ENCODE data around the gene HBP1. TPM values are rescaled to one million over a fixed set of nuclear protein-coding genes. Genes with fewer than 3 reads are reported as not detected.

Gene HBP1
- total RNA-seq, 4 donors from 2014 or later, result 111 to 182 (median 154) TPM

DNA sequence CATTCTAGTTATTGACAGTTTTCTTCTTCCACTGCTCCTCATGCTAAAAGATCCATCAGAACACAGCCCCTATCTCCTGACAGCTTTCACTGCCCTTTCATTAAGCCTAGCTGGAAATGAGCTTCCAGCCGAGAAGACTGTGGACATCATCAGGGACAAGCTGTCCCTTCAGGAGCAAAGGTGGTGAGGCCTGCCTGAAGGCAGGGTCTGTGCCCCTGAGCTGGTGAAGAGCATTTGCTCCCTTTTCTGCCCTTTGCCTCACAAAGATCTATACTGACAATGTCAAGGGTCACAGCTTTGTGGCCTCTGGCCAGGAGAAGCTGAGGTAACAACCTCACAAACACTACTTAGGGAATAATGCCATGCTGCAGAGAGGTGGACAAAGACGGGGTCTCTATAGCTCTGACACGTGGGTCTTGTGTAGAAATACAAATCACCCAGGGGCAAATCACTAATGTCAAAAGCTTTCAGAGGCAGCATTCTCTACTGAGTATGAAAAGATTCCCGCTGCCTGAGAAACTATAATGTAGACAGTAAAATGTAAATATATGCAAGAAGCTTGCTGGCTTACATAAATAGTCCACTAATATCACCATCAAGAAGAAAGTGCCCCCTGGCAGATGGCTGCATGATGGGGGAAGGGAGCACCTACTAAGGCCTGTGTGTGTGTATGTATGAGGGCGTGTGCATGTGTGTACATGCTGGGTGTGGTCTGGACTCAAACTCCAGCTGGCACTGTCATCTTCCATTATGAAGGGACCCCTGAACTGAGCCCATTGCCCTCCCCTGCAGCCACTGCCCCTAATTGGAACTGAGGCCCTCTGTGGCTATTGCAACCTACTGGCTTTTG lies 55.8 kb downstream of the HBP1 start:
- Histone ChIP-seq H3K4me3 (replicated peaks in 1 of 3) (no peak overlapping the region), H3K27me3 (no peaks in the 10 kb centered on the region), H3K36me3 (peaks cover 0 to 3% of the 10 kb centered on the region in 2 donors), H3K27ac (no peak overlapping the region), H3K4me1 (no peaks in the 10 kb centered on the region), H3K9me3 (no peaks in the 10 kb centered on the region)
- intact Hi-C loops (cut with DNase I), result no loop called here
- TF ChIP-seq POLR2A (IDR thresholded peaks at IDR 0.05), result no peak
- TF ChIP-seq, protein P1, sequence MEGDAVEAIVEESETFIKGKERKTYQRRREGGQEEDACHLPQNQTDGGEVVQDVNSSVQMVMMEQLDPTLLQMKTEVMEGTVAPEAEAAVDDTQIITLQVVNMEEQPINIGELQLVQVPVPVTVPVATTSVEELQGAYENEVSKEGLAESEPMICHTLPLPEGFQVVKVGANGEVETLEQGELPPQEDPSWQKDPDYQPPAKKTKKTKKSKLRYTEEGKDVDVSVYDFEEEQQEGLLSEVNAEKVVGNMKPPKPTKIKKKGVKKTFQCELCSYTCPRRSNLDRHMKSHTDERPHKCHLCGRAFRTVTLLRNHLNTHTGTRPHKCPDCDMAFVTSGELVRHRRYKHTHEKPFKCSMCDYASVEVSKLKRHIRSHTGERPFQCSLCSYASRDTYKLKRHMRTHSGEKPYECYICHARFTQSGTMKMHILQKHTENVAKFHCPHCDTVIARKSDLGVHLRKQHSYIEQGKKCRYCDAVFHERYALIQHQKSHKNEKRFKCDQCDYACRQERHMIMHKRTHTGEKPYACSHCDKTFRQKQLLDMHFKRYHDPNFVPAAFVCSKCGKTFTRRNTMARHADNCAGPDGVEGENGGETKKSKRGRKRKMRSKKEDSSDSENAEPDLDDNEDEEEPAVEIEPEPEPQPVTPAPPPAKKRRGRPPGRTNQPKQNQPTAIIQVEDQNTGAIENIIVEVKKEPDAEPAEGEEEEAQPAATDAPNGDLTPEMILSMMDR (IDR thresholded peaks at IDR 0.05), result no peak
- 88 to 89% methylated on average over 5 of the region's 5 CpGs for WGBS, 2 donors
- no peak for DNase-seq

DNA sequence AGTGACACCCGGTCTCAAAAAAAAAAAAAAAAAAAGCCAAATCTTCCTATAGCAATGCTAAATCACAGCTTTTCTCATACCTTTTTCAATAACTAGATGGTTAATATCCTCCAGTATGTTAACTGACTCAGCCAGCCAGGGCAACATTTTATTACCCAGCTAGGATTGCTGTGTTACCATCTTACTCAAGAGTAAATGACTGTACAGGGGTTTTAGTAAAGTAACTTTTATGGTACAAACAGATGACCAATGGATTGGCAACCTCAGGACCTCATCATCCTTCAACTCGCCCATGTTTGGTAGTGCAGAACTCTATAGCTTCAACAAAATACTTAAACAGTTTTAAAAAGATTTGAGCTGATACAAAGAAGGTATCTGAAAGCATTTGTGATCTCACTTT lies 59.5 kb downstream of the HBP1 start:
- no peak overlapping the region for H3K27ac ChIP-seq
- H3K4me3 ChIP-seq (replicated peaks in 1 of 3), result no peak overlapping the region
- H3K36me3 ChIP-seq, result peaks cover 0 to 3% of the 10 kb centered on the region in 2 donors
- H3K4me1 ChIP-seq, result peaks cover 0 to 8% of the 10 kb centered on the region in 2 donors
- intact Hi-C loops (cut with DNase I), result no loop called here
- no peaks in the 10 kb centered on the region for H3K27me3 ChIP-seq
- TF ChIP-seq, protein P1 (IDR thresholded peaks at IDR 0.05), result no peak
- no peak for TF ChIP-seq POLR2A (IDR thresholded peaks at IDR 0.05)
- DNase-seq, result no peak
- no peaks in the 10 kb centered on the region for H3K9me3 ChIP-seq
- 97% methylated on average over 2 of the region's 2 CpGs for WGBS, 2 donors

DNA sequence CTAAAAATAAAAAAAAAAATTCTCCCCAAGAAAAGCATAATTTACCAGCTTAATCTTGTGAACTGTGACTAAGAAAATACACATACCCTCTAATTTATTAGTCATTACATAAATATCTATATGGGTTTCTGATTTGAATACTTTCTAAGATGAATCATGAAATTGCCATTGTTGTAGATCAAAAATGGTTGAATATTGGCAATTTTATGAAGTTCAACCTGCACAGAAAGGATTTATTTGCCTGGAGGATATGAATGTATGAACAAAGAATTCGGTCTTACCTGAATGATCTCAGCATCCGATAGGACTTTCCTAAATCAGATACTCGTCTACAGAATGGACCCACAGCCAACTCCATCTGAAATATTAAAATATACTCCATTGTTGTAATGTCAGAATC lies 61.5 kb downstream of the HBP1 start:
- H3K36me3 ChIP-seq, result peaks cover 0 to 3% of the 10 kb centered on the region in 2 donors
- TF ChIP-seq, protein P1 (IDR thresholded peaks at IDR 0.05), result no peak
- no peak for TF ChIP-seq POLR2A (IDR thresholded peaks at IDR 0.05)
- 97 to 100% methylated on average over 3 of the region's 3 CpGs for WGBS, 2 donors
- H3K27ac ChIP-seq, result no peak overlapping the region
- H3K27me3 ChIP-seq, result no peaks in the 10 kb centered on the region
- H3K4me1 ChIP-seq, result peaks cover 0 to 19% of the 10 kb centered on the region in 2 donors
- no peak overlapping the region for H3K4me3 ChIP-seq (replicated peaks in 1 of 3)
- DNase-seq, result no peak
- no peaks in the 10 kb centered on the region for H3K9me3 ChIP-seq
- intact Hi-C loops (cut with DNase I), result no loop called here

DNA sequence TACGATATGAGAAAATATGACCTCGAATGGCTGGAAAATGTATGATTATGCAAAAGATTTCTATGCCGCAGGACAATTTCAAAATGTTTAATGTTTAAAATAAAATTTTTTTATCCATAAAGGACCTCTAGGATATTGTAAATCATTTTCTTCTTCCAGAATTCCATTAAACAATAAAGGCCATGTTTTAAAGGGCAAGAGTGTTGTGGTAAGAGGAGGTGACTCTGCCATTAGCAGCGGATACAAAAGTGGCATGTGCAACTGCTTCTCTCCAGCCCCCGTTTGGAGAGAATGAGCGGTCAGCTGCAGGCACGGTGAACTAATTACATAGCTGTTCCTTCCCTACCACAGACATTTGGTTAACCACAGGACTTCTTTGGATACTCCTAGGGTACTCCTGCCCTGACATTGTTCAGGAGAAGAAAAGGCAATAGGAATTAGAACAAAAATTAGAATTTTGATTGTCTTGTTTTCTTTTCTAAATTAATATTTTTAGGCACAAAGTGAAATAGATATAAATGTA lies 63.8 kb downstream of the HBP1 start:
- H3K4me3 ChIP-seq (replicated peaks in 1 of 3), result no peak overlapping the region
- H3K27ac ChIP-seq, result no peak overlapping the region
- WGBS, 2 donors, result 91 to 94% methylated on average over 7 of the region's 7 CpGs
- H3K9me3 ChIP-seq, result no peaks in the 10 kb centered on the region
- no peaks in the 10 kb centered on the region for H3K27me3 ChIP-seq
- intact Hi-C loops (cut with DNase I), result no loop called here
- peaks cover 0 to 19% of the 10 kb centered on the region in 2 donors for H3K4me1 ChIP-seq
- no peak for DNase-seq
- no peak for TF ChIP-seq POLR2A (IDR thresholded peaks at IDR 0.05)
- TF ChIP-seq, protein P1 (IDR thresholded peaks at IDR 0.05), result no peak
- H3K36me3 ChIP-seq, result peaks cover 0 to 3% of the 10 kb centered on the region in 2 donors

DNA sequence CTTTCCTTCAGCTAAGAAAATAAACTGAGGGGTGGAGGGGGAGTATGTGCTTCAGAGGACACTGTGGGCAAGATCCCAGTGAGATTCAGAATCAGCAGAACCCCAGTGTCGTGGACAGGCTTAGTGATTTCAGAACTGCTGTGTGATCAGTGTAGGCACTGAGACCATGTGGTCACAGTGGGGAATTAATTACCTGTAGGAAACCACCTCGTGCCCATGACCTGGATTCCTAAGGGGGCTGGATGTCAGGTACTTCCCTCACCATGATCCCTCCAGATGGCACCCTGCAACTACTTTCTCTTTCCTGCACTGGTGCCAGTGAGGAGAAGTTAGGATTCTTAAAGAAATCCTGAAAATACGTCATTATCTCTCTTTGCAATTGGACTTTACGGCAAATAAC lies 64.4 kb downstream of the HBP1 start:
- H3K4me3 ChIP-seq (replicated peaks in 1 of 3), result no peak overlapping the region
- intact Hi-C loops (cut with DNase I), result no loop called here
- TF ChIP-seq POLR2A (IDR thresholded peaks at IDR 0.05), result no peak
- TF ChIP-seq, protein P1 (IDR thresholded peaks at IDR 0.05), result no peak
- H3K4me1 ChIP-seq, result peaks cover 0 to 19% of the 10 kb centered on the region in 2 donors
- peak; percentile 29 to 31 for DNase-seq
- H3K36me3 ChIP-seq, result peaks cover 0 to 3% of the 10 kb centered on the region in 2 donors
- H3K27ac ChIP-seq, result no peak overlapping the region
- H3K27me3 ChIP-seq, result no peaks in the 10 kb centered on the region
- no peaks in the 10 kb centered on the region for H3K9me3 ChIP-seq
- 69 to 70% methylated on average over 4 of the region's 4 CpGs for WGBS, 2 donors

All from thyroid gland (tissue), 4 donors.